Ammon's horn (tissue), 1 donor: ENCODE data around the gene CXCR4.
"Not testable (repeated sequence)": the region's sequence is repeated elsewhere in the genome, so short reads cannot be mapped to it uniquely, and the experiment has no call there.

Source experiments
- DNase-seq: peaks from one replicate; pipeline ENCODE4 v3.0.0-alpha.2; 2016; ENCODE audit warnings: low spot score

CXCR4 gene

GRCh38 chr2:136114382-136114781 lies 3.6 kb downstream of the CXCR4 start:
- DNase-seq: no peak

DNA sequence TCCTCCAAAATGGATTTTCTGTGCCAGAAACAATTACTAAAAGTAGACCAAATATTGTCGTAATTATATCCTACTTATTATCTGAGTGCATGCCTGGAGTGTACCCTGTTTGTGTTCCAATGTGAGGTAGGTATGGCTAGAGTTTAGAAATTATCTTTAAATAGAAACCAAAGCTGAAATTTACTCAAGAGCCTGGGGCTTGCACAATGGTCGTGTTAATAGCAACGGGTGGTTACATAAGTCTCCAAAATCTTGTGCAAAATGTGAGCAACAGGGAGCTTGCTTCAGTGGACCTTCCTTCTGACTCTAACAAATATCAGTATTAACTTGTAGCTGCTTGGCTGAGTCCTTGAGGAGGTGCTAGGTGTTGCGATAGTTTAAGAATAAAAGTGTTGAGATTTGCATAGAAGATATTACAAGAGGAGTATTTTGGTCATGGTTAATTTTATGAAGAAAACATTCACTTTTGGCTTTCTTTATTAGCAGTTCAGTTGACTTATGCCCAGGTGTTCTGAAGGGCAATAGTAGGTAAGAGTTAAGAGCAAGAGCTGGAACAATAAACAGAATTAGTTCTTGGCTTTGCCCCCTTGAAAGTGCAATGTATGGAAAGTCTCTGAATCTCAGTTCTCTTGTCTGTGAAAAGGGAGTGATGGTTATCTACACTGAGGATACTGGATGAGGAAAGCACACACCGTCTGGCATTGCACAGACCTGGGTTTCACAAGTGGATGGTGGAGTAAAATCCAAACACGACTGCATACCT lies 4.6 kb downstream of the CXCR4 start:
- DNase-seq: no peak

- DNase-seq: peak; percentile 83
Observed at GRCh38 chr2:136112317-136113208, 5.4 kb downstream of the CXCR4 start.

- no peak for DNase-seq
Observed at GRCh38 chr2:136111711-136112110, 6.2 kb downstream of the CXCR4 start.

DNA sequence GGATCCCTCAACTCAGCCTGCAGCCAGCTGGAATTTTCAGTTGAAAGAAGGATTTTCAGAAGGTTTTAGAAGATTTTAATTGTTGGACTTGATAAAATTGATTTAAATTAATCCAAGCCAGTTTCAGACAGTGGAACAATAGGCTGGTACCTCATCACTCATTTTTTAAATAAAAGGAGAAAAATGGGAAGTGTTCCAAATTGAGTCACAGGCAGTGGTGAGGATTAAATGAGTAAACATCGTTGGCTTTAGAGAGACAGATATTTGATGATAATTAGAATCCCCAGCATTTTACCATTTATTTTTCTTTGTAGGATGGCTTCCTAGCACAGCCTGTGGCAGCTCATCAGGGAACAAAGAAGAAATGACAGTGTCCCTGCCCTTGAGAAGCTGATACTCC lies 7.4 kb downstream of the CXCR4 start:
- no peak for DNase-seq

- no peak for DNase-seq
Observed at GRCh38 chr2:136108463-136108862, 9.5 kb downstream of the CXCR4 start.

DNA sequence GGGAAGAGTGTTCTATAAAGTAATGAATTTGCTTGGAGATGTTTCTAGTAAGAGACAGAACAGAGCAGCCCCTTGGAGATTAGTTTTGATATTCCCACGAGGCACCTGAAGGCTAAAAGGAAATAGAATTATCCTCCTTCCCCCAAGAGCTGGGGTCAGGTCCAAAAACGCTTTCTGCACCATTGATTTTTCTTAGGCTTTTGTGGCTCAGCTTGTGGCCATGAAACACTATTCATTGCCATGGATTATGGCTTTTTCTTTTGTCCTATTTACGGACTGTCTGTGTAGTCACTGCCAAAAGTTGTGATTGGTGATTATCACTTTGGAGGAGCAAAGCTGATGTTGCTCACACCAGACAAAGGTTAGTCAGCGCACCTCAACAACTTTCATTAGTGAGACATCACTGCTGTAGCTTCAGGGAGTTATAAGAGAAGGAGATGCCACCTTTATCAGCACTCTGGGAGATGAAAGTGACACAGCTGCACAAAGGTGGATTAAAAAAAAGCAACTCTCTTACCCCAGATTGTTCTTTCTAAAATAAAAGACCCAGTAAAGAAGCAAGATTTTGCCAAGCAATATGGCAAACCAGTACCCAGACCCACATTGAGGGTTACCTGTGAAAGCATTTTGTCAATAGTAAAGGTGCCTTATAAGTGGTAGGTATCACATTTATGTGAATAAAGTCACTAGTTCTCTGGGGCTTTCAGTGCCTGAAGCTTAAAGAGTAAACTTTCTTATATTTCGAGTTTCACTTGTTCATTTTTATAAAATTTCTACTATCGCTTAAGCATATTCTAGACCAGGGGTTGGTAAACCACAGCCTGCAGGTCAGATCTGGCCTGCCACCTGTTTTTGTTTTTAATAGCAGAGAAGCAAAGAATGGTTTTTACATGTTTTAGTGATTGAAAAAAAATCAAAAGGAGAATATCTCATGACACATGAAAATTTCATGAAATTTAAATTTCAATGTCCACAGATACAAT lies 10.6 kb downstream of the CXCR4 start:
- DNase-seq: no peak

- no peak for DNase-seq
Observed at GRCh38 chr2:136106505-136106904, 11.4 kb downstream of the CXCR4 start.

DNA sequence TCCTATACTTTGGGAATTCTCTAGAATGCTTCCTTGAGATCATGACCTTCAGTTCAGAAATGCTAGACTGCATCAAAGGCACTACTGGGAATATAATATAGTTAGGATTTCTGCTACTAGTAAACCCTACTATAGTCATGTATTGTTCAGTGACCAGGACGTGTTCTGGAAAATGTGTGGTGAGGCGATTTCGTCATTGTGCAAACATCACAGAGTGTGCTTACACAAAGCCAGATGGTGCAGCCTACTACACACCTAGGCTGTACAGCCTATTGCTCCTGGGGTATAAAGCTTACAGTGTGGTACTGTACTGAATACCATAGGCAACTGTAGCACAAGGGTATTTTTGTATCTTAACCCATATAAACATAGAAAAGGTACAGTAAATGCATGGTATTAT lies 13.0 kb downstream of the CXCR4 start:
- no peak for DNase-seq

DNA sequence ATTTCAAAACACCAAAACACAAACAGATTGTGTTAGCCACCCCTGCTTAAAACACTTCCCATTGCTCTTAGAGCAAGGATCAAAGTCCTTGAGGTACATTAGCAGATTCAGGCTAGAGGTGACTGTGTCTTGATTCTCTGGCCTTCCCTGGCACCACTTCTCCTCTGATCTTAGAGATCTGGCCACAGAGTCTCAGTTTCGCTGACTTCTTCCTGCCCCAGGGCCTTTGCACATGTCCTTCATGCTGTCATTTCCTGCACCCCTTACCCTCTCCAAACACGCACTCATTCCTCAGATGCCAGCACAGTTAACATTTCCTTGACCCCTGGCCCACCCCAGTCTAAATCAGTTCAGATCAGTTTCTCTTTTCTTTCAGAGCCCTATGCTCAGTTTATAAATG lies 16.9 kb downstream of the CXCR4 start:
- no peak for DNase-seq

GRCh38 chr2:136098441-136098840 lies 19.5 kb downstream of the CXCR4 start:
- no peak for DNase-seq

DNA sequence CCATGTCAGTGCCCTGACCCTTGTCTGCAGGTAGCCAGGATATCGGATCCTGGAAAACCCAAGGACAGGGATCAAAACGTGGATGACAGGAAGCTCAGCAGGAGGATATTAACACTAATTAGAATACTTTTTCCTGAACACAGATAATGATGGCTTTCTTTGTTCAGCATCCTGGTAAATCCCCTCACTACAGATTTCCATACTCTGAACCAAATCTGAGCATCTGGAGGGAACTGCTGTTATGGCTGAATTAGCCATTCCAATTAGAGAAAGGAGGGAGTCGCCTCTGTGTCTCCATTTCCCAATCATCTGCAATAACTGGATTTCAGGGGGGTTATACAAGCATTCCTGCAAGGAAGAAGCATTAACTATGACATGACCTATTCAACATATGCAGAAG lies 24.4 kb downstream of the CXCR4 start:
- DNase-seq: no peak

GRCh38 chr2:136091899-136092298 lies 26.1 kb downstream of the CXCR4 start:
- no peak for DNase-seq

DNA sequence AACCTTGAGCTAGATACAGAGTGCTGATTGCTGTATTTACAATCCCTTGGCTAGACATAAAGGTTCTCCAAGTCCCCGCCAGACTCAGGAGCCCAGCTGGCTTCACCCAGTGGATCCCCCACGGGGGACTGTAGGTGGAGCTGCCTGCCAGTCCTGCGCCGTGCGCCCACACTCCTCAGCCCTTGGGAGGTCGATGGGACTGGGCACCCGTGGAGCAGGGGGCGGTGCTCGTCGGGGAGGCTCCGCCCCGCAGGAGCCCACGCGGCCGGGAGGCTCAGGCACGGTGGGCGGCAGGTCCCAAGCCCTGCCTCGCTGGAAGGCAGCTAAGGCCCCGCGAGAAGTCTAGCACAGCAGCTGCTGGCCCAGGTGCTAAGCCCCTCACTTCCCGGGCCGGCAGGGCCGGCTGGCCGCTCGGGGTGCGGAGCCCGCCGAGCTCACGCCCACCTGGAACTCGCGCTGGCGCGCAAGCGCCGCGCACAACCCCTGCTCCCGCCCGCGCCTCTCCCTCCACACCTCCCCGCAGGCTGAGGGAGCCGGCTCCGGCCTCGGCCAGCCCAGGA lies 30.0 kb downstream of the CXCR4 start:
- DNase-seq: not testable (repeated sequence)

DNA sequence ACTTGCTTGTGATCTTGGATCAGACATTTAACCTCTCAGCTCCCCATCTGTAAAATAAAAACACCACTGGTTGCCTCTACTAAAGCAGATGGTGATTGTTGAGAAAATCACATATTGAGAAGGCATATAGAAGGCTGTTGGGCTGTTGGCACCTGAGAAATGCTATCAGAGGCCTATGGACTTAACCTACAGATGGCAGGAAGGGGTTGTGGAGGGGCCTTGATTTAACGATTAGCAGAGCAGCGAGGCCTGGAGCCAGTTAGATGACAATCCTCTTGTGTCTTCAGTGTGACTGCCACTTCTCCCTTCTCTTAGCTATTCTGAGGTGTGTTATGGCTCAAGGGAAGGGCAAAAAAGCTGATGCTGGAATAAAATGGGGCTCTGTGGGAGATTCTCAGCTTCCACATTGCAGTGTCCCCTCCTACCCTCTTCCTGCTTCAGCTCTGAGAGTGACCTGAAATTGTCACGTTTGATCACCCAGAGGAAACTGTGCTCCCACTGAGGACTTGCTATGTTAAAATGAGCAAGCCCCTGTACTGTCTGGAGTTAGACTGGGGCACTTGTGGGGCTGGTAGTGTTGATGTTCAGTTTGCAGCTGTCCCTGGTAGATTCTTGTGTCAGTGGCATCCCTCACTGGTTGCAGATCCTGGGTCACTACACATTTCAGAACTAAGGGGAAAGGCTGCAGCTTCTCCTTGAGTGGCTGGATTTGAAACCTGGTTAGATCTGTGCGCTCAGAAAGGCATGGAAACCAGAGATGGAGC lies 31.5 kb downstream of the CXCR4 start:
- no peak for DNase-seq

DNA sequence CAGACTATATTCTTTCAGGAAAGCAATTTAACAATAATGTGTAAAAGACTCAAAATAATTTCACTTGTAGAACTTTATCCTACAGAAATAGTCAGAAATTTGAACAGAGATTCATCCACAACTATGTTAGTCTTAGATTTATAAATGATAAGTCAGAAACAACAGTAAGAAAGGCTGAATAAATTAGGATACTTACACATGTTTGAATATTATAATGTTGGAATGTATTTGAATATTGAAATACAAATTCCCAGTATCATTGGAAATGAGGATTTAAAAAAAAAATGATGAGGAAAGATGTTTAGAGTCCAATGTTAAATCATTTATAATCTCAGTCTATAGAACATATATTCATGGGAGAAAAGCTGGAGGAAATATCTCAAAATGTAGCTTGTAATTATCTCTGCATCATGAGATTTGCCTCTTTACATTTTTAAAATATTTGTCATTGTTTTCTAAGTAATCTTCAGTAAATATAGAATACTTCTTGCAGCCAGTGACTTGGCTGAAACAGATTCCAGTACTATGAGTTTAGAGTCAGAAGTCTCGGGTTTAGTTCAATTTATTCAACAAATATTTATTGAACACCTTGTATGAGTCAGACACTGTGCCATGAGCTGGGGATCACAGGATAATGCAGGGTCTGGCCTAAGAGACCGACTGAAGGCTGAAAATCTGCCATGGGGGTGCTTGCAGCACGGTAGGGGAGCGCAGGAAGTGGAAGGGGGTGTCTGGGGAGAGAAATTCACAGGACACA lies 32.3 kb downstream of the CXCR4 start:
- no peak for DNase-seq

GRCh38 chr2:136081582-136082210 lies 36.3 kb downstream of the CXCR4 start:
- DNase-seq: no peak

DNA sequence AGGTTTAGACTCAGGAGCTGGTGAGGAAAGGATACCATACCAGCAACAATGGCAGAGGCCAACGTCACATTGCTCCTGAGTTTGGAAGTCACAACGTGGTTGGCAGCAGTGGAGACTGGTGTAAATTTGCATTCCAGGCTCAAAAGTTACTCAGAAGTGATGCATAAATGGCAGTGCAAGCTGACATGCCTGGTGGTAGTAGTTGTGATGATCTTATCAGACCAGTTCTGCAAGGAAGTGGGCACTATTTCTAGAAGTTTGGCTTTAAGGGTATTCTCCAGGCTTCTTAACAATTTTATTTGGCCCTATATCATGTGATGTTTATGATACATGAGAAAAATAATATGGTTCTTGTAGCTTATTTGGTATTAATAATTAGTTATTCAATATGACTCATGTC lies 37.8 kb downstream of the CXCR4 start:
- DNase-seq: no peak

DNA sequence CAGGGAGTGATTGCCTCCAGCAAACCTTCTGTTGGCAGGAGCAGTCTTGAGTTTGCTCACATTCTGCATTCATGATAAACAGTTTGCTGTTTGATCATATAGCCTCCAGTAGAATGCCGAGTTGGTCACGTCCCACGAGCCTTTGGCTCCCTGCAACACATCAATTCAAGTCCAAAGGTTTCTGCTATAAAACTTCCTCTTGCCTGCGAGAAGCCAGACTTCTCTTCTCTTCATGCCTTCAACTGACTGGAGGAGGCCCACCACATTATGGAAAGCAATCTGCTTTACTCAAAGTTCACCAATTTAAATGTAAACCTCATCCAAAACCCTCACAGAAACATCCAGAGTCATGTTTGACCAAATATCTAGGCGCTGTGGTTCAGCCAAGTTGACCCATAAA lies 40.8 kb downstream of the CXCR4 start:
- no peak for DNase-seq

- no peak for DNase-seq
Observed at GRCh38 chr2:136075476-136075875, 42.5 kb downstream of the CXCR4 start.
